Suppressor macrophage (primary cell): ENCODE results near the gene CERS6.
"Not testable (repeated sequence)": the region's sequence is repeated elsewhere in the genome, so short reads cannot be mapped to it uniquely, and the experiment has no call there.

ENCODE experiments used
- DNase-seq, 4 experiments: peaks; one replicate each; pipeline ENCODE4 v3.0.0-alpha.2; 2020 to 2022

Gene CERS6

GRCh38 chr2:168468354-168468753 lies 12.3 kb downstream of the CERS6 start:
- DNase-seq, result no peak

- peak; percentile 11 to 75 (median 36) for DNase-seq
Measured at GRCh38 chr2:168469281-168469988, 13.4 kb downstream of the CERS6 start.

DNA sequence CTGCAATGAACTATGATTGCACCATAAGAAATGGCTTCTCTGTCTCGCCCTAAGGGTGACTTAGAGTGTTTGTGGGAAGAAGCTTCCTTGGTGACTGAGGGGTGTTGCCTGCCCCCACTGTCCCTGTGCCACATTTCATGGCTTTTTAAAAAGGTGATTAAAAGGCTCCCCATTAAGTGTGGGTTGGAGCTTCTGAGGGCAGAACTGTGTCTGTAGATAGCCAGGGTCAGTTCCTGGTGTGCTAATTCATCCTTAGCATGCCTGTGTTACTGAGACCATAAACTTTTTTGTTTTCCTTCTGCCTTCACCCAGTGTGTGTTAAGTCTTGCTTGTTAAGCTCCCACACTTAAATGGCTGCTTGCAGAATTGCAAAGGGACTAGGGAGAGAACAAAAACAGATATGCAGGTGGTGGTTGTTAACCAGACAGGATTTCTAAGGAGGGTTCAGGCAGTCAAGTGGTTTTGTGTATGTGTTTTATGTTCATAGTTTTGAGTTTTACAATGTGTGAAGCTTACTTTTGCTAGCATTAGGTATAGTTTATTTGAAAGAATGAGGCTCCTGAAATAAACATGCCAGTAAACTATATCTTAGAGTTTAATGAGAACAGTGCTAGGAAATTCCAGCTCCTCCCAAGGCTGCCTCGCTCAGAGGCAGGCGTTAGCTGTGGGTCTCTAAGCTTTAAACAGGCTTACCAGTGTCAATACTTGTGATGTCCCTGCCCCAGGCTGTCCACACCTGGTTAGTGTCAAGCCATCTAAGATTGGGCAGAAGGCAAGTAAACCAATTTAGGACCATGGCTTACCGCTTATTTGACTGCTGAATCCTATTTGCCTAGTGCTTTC lies 14.5 kb downstream of the CERS6 start:
- DNase-seq, result peak; percentile 8 to 53 (median 35)

DNA sequence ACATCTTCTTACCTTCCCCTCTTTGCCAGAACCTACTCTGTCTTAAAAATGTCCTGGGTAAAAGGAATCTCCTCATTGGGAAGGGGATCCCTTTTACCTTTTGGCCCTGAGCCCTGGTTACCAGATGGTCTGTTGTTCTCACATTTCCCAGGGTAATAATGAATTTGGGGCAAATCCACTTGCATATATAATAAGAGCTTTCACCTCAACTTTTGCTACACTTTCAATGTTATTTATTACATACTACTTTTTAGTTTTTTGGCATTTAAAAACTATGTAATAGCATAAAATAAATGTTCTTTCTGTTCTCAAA lies 15.0 kb downstream of the CERS6 start:
- DNase-seq, result no peak

GRCh38 chr2:168475636-168476035 lies 19.6 kb downstream of the CERS6 start:
- DNase-seq, result no peak

- no peak for DNase-seq
Measured at GRCh38 chr2:168478206-168478605, 22.1 kb downstream of the CERS6 start.

- no peak for DNase-seq
Measured at GRCh38 chr2:168480356-168480755, 24.3 kb downstream of the CERS6 start.

DNA sequence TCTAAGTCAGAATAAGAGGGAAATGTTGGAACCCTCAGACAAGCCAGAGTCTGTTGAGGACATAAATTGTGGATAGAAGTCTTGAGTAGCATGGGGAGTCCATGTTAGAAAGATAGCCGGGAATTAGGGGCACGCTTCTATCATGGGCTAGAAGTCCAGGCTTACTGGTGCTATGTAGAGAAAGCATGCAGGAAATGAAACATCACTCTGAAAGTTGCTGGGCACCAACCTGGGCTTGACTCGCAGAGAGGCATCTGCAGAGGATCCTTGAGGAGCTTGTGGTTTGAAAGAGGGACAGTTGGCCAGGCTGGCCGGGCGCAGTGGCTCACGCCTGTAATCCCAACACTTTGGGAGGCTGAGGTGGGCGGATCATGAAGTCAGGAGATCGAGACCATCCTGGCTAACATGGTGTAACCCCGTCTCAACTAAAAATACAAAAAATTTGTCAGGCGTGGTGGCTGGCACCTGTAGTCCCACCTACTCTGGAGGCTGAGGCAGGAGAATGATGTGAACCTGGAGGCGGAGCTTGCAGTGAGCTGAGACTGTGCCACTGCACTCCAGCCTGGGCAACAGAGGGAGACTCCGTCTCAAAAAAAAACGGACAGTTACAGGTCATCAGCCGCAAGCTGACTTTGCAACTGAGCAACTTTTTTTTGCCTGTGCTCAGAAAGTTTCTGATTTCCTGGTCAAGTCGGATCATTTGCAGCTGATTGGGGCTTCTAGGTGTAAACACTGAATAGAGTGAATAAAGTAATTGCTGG lies 24.9 kb downstream of the CERS6 start:
- DNase-seq, result no peak

DNA sequence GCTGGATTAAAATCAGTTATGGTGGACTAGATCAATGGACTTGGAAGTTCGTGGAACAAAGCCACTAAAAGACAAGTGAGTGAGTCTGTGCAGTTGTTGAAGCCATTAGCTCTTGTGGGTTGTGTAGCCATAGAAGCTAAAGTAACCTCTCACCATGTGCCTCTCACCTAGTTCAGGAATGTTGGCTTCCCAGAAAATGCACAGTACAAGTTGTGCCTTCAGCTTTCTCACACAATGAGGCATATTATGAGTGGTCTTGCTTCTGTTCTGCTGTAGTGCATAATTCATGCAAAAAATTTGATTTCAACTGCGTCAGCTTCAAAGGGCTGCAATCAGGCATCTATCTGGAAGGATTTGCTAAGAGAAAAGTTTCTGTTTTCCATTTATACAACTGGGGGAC lies 26.2 kb downstream of the CERS6 start:
- DNase-seq, result no peak

- no peak for DNase-seq
Measured at GRCh38 chr2:168482952-168483831, 27.1 kb downstream of the CERS6 start.

GRCh38 chr2:168486477-168486876 lies 30.4 kb downstream of the CERS6 start:
- no peak for DNase-seq

GRCh38 chr2:168490015-168490874 lies 34.2 kb downstream of the CERS6 start:
- DNase-seq, result peak; percentile 61 to 84 (median 76)

- peak; percentile 41 to 73 (median 66) for DNase-seq
Measured at GRCh38 chr2:168490946-168491605, 35.0 kb downstream of the CERS6 start.

- DNase-seq, result not testable (repeated sequence)
Measured at GRCh38 chr2:168491728-168492127, 35.7 kb downstream of the CERS6 start.

GRCh38 chr2:168493219-168493618 lies 37.1 kb downstream of the CERS6 start:
- not testable (repeated sequence) for DNase-seq

GRCh38 chr2:168494190-168494711 lies 38.2 kb downstream of the CERS6 start:
- no peak for DNase-seq

DNA sequence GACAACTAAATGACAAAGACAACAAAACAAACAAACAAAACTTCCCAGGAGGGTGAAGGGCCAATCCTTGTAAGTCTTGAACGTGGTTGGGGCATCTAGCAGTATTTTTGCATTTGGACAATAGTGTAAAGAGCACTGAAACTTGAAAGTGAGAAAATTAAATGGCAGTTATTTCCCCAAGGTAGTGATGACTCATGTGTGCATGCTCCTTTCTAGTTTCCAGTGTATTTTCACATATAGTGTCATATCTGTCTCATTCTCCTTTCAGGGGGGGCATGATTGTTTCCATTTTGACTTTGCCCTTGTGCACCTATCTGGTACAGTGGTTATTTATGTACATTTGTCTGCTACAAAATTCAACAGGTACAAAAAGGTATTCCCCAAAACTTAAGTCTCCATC lies 39.5 kb downstream of the CERS6 start:
- no peak for DNase-seq

- DNase-seq, result no peak
Measured at GRCh38 chr2:168496906-168497305, 40.8 kb downstream of the CERS6 start.

GRCh38 chr2:168499500-168499899 lies 43.4 kb downstream of the CERS6 start:
- DNase-seq, result no peak

DNA sequence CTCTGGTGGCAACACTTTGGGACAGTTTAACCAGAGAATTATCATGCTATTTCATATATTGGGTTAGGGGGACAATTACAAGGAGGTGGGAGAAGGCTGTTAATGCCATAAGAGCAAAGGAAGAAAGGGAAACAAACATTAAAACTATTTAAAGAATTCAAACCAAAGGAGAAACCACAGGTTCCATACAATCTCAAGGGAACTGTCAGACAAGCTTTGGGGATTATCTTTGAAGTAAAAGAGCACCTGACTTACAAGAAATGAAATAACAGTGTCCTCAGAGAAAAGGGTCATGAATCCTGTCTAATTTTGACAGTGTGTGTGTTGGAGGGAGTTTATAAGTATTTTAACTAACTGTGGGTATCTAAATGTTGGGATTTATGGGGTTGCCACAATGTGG lies 44.4 kb downstream of the CERS6 start:
- DNase-seq, result no peak
